GM19238 (cell line): Measurements from ENCODE around the gene ZNF358.

Source experiments
- DNase-seq: peaks from one replicate; pipeline ENCODE4 v3.0.0; 2011; ENCODE audit warnings: low spot score; ENCODE audit not compliant: insufficient read length

Gene ZNF358

GRCh38 chr19:7519361-7520130, 3.6 kb downstream of the ZNF358 start:
- no peak for DNase-seq

GRCh38 chr19:7520131-7521051, 4.5 kb downstream of the ZNF358 start:
- no peak for DNase-seq

- no peak for DNase-seq
Measured at GRCh38 chr19:7521551-7522071, 5.7 kb downstream of the ZNF358 start.

- peak; percentile 100 for DNase-seq
Measured at GRCh38 chr19:7522072-7522922, 6.4 kb downstream of the ZNF358 start, which contains the start of gene MCOLN1. Gene MCOLN1 (plus strand): TSS chr19:7522624. CDS start chr19:7522751, 127 bp downstream.

- no peak for DNase-seq
Measured at GRCh38 chr19:7522923-7523667, 7.2 kb downstream of the ZNF358 start.

- no peak for DNase-seq
Measured at GRCh38 chr19:7524523-7524922, 8.6 kb downstream of the ZNF358 start.

DNA sequence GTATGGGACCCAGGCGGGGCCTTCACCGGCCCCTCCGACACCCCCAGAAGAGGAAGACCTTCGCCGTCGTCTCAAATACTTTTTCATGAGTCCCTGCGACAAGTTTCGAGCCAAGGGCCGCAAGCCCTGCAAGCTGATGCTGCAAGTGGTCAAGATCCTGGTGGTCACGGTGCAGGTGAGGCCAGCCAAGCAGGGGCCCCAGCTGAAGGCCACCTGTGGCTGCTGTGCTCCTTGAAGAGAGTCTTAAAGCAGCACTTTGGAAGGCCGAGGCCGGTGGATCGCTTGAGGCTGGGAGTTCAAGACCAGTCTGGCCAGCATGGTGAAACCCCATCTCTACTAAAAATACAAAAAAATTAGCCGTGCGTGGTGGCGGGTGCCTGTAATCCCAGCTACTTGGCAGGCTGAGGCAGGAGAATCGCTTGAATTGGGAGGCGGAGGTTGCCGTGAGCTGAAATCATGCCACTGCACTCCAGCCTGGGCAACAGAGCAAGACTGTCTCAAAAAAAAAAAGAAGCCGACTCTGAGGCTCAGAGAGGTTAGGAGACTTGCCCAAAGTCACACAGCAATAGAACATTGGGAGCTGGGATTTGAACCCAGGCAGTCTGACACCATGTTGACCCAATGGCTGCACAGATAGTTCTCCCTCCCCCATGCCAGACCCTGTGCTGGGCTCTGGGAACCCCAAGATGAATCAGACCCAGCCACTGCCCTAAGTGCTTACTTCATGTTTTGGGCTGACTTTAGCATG, 9.3 kb downstream of the ZNF358 start:
- no peak for DNase-seq

- no peak for DNase-seq
Measured at GRCh38 chr19:7526059-7526929, 10.4 kb downstream of the ZNF358 start.

GRCh38 chr19:7527516-7528191, 11.8 kb downstream of the ZNF358 start:
- no peak for DNase-seq

DNA sequence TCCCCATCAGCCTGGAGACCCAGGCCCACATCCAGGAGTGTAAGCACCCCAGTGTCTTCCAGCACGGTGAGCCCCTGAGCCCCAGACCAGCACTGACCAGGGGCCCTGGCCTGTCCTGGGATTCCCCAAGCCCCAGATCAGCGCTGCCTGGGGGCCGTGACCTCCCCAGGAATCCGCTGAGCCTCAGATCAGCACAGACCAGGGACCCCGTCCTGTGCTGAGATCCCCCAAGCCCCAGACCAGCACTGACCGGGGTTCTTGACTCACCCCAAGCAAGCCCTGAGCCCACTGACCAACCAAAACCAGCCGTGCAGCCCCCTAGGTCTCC, 12.3 kb downstream of the ZNF358 start:
- no peak for DNase-seq

DNA sequence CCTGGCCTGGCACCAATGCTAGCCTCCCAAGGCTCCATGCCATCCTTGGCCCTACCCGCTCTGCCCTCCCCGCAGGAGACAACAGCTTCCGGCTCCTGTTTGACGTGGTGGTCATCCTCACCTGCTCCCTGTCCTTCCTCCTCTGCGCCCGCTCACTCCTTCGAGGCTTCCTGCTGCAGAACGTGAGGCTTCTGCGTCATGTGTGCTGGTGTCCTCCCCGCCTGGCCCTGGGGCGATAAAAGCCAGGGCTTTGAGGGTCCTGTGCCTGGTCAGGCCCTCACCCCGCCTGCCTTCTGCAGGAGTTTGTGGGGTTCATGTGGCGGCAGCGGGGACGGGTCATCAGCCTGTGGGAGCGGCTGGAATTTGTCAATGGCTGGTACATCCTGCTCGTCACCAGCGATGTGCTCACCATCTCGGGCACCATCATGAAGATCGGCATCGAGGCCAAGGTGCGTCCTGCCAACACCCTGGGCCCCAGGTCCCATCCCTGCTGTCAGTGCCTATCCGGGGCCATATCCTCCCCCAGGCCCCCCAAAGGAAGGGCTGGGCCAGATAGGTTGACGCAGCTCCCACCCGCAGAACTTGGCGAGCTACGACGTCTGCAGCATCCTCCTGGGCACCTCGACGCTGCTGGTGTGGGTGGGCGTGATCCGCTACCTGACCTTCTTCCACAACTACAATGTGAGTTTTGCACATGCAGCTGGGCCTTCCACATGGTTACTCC, 12.8 kb downstream of the ZNF358 start:
- DNase-seq: no peak

- no peak for DNase-seq
Measured at GRCh38 chr19:7529246-7529600, 13.3 kb downstream of the ZNF358 start.

DNA sequence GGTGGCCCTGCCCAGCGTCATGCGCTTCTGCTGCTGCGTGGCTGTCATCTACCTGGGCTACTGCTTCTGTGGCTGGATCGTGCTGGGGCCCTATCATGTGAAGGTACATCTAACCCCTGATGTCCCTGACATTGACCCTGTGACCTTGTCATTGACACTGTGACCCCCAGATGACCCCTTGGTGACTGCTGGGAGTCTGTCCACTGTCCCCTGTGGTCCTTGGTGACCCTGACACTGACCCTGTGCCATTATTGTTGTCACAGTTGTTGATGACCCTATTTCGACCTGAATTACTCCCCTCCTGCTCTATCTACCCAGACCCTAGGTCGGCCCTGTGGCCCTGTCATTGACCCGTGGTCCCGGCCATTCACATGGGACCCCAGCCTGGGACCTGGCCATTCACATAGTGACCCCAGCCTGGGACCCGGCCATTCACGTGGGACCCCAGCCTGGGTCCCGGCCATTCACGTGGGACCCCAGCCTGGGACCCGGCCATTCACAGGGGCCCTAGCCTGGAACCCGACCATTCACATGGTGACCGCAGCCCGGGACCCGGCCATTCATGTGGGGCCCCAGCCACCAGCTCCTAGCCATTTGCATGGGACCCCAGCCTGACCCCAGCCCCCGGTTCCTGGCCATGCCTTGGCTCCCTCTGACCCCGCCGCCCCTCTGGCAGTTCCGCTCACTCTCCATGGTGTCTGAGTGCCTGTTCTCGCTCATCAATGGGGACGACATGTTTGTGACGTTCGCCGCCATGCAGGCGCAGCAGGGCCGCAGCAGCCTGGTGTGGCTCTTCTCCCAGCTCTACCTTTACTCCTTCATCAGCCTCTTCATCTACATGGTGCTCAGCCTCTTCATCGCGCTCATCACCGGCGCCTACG, 13.9 kb downstream of the ZNF358 start:
- no peak for DNase-seq

- DNase-seq: no peak
Measured at GRCh38 chr19:7533281-7533885, 17.5 kb downstream of the ZNF358 start.

DNA sequence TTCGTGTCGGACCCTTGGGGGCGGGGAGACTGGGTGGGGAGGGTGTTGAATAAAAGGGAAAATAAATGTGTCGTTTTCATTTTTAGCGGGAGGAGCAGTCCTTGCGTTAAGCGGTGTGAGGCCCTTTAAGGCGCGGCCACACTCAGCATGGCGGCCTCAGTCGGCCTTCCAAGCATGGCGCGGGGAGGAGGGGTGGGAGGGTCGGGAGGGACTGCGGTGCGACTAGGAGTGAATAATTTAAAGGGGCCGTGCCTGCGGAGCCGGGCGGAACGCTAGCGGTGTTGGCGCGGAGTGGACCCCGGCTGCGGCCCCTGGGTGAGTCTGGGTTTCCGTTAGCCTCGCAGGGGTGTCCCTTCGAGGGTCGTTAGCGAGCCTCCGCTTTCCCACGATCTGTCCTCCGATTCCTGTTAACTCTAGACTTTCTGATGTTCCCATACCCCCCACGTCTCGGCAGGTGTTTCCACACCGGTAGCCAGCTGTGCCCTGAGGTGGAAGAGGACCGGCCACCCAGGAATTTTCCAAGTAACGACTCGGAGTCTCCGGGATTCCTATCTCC, 18.1 kb downstream of the ZNF358 start:
- DNase-seq: peak; percentile 97

DNA sequence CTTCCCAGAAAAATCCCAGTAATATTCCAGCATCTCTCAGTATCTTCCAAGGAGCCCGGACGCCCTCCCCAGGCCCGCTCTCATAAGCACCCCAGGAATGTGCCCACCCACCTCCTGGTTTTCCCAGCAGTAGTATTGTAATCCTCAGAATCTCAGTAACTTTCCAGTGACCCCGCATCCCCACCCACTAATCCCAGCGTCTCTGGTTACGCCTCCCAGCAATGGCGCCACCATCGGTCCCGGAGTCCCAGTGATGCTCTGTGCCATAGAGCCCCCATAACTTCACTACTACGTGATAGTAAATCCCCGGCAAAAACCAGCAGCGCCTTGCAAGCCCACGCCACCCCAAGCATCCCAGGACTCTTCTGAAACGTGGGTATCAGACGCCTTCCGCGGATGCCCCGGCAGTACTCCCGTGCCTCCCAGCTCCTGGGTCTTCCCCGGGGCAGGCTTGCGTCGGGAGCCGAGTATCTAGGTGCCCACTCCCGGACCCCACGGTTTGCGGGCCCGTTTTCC, 18.7 kb downstream of the ZNF358 start:
- peak; percentile 47 for DNase-seq
